ENCODE data around the gene ALK. TPM values are rescaled to one million over a fixed set of nuclear protein-coding genes. Genes with fewer than 3 reads are reported as not detected.

Gene ALK
- total RNA-seq, 2 experiments from 2014 or later: not detected

GRCh38 chr2:29563697-29564096, 357.7 kb downstream of the ALK start:
- Mint-ChIP-seq H3K9me3 (no peaks in the 10 kb centered on the region), H3K36me3 (ENCODE audit: low read depth) (no peaks in the 10 kb centered on the region), H3K4me3 (no peak overlapping the region), H3K4me1 (ENCODE audit: low read depth) (no peaks in the 10 kb centered on the region), H3K27ac (no peak overlapping the region), H3K27me3 (no peaks in the 10 kb centered on the region)
- TF ChIP-seq, protein P1, sequence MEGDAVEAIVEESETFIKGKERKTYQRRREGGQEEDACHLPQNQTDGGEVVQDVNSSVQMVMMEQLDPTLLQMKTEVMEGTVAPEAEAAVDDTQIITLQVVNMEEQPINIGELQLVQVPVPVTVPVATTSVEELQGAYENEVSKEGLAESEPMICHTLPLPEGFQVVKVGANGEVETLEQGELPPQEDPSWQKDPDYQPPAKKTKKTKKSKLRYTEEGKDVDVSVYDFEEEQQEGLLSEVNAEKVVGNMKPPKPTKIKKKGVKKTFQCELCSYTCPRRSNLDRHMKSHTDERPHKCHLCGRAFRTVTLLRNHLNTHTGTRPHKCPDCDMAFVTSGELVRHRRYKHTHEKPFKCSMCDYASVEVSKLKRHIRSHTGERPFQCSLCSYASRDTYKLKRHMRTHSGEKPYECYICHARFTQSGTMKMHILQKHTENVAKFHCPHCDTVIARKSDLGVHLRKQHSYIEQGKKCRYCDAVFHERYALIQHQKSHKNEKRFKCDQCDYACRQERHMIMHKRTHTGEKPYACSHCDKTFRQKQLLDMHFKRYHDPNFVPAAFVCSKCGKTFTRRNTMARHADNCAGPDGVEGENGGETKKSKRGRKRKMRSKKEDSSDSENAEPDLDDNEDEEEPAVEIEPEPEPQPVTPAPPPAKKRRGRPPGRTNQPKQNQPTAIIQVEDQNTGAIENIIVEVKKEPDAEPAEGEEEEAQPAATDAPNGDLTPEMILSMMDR (IDR thresholded peaks at IDR 0.05): no peak
- POLR2A ChIA-PET: no interaction called here
- intact Hi-C loops (cut with micrococcal nuclease): no loop called here
- CTCF ChIA-PET: no interaction called here
- ATAC-seq (no peak), DNase-seq (no peak)

DNA sequence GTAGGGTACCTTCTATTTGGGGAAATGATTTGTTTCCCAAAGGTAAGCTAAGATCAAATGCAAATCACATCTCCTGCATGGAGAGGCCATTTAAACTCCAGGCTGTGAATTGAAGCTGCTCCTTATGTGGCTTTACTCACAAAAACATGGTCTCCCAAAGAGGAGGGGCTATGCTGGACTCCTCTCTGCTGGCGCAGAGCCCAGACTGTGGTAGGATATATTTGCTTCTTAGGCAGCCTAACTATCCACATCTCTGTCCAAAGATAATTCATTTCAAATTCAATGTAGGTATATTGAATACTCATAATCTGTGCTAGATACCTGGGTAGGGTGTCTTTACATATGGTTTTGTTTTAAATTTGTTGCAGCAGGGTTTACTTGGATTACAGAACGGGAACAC, 358.5 kb downstream of the ALK start:
- H3K9me3 Mint-ChIP-seq: no peaks in the 10 kb centered on the region
- H3K36me3 Mint-ChIP-seq (ENCODE audit: low read depth): no peaks in the 10 kb centered on the region
- H3K27me3 Mint-ChIP-seq: peaks cover 3% of the 10 kb centered on the region
- intact Hi-C loops (cut with micrococcal nuclease): no loop called here
- POLR2A ChIA-PET: no interaction called here
- no peak overlapping the region for H3K4me3 Mint-ChIP-seq
- TF ChIP-seq, protein P1 (IDR thresholded peaks at IDR 0.05): no peak
- CTCF ChIA-PET: no interaction called here
- no peaks in the 10 kb centered on the region for H3K4me1 Mint-ChIP-seq (ENCODE audit: low read depth)
- ATAC-seq (no peak), DNase-seq (no peak)
- H3K27ac Mint-ChIP-seq: no peak overlapping the region

- ChIA-PET CTCF (no interaction called here), POLR2A (no interaction called here)
- no peak for DNase-seq
- H3K4me1 Mint-ChIP-seq (ENCODE audit: low read depth): no peaks in the 10 kb centered on the region
- intact Hi-C loops (cut with micrococcal nuclease): no loop called here
- peaks cover 3% of the 10 kb centered on the region for H3K27me3 Mint-ChIP-seq
- no peaks in the 10 kb centered on the region for H3K36me3 Mint-ChIP-seq (ENCODE audit: low read depth)
- TF ChIP-seq, protein P1 (IDR thresholded peaks at IDR 0.05): no peak
- H3K27ac Mint-ChIP-seq: no peak overlapping the region
- ATAC-seq: no peak
- no peak overlapping the region for H3K4me3 Mint-ChIP-seq
- no peaks in the 10 kb centered on the region for H3K9me3 Mint-ChIP-seq
Observed at GRCh38 chr2:29562319-29562718, 359.1 kb downstream of the ALK start.

DNA sequence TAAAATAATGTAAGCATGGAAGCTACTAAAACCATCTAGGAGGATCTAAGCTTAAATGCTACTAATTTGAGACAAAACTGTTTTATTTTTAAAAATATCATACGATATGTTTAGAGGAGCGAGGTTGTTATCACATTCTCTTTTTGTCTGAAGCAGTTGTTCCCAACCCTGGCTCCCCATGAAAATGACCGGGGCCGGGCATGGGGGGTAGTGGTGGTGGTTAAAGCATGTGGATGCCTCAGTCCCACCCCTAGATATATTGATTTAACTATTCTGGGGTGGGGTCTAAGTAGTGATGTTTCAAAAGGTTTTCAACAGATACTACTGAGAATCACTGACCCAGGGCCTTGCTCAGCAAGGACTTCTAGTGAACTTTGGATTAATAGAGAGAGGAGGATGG, 359.8 kb downstream of the ALK start:
- no peak for ATAC-seq
- H3K27me3 Mint-ChIP-seq: peaks cover 3% of the 10 kb centered on the region
- H3K9me3 Mint-ChIP-seq: no peaks in the 10 kb centered on the region
- TF ChIP-seq, protein P1 (IDR thresholded peaks at IDR 0.05): no peak
- H3K4me3 Mint-ChIP-seq: no peak overlapping the region
- H3K27ac Mint-ChIP-seq: no peak overlapping the region
- no peak for DNase-seq
- ChIA-PET POLR2A (no interaction called here), CTCF (interaction anchor here (0.9 kb wide), 1 partner anchor 335 kb away, joined by 3 read pairs; no protein-coding TSS in a partner anchor)
- H3K36me3 Mint-ChIP-seq (ENCODE audit: low read depth): no peaks in the 10 kb centered on the region
- no peaks in the 10 kb centered on the region for H3K4me1 Mint-ChIP-seq (ENCODE audit: low read depth)
- intact Hi-C loops (cut with micrococcal nuclease): no loop called here

- no peaks in the 10 kb centered on the region for H3K4me1 Mint-ChIP-seq (ENCODE audit: low read depth)
- TF ChIP-seq, protein P1 (IDR thresholded peaks at IDR 0.05): no peak
- H3K27ac Mint-ChIP-seq: no peak overlapping the region
- ATAC-seq (no peak), DNase-seq (no peak)
- intact Hi-C loops (cut with micrococcal nuclease): no loop called here
- ChIA-PET POLR2A (no interaction called here), CTCF (interaction anchor here (0.9 kb wide), 1 partner anchor 336 kb away, joined by 3 read pairs; no protein-coding TSS in a partner anchor)
- no peaks in the 10 kb centered on the region for H3K36me3 Mint-ChIP-seq (ENCODE audit: low read depth)
- H3K4me3 Mint-ChIP-seq: no peak overlapping the region
- H3K9me3 Mint-ChIP-seq: no peaks in the 10 kb centered on the region
- peaks cover 5% of the 10 kb centered on the region for H3K27me3 Mint-ChIP-seq
Observed at GRCh38 chr2:29561181-29561580, 360.2 kb downstream of the ALK start.
